GM18909 (cell line): ENCODE data around the gene CFAP300.

ENCODE experiments used
- ATAC-seq: cut with Tn5 transposase; IDR thresholded peaks from one replicate; pipeline ENCODE4 v1.9.1; 2021; ENCODE audit warnings: mild to moderate bottlenecking; ENCODE audit not compliant: unreplicated experiment, poor library complexity

The CFAP300 gene

DNA sequence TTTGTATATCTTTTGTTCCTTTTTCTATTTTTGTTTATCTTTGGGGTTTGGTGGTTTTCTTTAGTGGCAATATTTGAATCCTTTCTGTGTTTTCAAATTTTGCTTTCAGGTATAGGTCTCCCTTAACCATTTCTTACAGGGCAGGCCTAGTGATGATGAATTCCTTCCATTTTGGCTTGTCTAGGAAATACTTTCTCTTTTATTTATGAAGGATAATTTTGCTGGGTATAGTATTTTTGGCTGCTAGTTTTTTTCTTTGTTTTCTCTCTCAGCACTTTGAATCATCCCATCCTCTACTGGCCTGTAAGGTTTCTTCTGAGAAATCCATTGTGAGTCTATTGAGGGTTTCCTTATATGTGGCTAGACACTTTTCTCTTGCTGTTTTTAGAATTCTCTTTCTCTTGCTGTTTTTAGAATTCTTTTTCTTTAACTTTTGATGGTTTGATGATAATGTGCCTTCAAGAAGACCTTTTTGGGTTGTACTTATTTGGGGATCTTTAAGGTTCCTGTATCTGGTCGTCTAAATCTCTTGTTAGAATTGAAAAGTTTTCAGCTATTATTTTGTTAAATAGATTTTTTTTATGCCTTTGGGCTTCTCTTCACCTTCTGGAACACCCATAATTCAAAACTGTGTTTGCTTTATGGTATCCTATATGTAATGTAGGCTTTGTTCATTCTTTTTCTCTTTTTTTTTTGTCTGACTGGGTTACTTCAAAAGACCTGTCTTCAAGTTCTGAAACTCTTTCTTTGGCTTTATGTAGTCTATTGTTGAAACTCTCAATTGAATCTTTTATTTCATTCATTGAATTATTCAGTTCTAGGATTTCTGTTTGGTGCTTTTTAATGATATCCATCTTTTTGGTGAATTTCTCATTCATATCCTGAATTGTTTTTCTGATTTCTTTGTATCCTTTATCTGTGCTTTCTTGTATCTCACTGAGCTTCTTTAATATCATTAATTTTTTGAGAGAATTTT lies 24.5 kb downstream of the CFAP300 start:
- ATAC-seq = no peak

DNA sequence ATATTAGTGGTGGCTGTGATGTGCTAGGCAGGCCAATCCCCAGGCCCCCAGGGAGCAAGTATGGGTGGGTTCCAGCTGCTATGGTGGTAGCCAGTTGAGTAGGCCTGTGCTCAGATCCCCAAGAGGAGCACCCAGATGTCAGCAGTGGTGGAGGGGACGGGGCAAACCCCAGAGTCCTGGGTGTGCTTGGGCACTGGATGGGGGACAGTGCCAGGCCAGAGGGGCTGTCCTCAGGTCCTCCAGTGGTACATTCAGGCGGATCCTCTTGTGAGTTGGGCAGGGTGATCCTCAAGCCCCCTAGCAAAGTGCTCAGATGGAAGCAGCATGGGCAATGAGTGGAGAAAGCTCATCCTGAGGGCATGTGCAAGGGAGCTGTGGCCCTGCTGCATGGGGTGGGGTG lies 26.0 kb downstream of the CFAP300 start:
- no peak for ATAC-seq

DNA sequence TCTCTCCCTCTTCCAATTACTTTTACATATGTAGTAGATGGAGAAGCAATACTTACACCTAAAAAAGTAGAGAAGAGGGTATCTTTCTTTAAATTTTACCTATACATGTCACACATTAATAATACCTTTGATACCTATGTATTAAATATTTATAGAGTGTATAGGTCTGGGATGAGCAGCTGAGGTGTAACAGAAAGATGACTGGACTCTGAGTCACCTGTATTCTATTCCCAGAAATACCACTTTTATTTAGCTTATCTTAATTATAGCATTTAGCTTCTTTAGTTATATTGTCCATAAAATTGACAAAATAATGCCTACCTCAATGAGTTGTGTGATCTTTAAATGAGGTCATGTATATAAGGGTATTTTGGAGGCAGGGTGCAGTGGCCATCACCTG lies 32.4 kb downstream of the CFAP300 start:
- no peak for ATAC-seq

DNA sequence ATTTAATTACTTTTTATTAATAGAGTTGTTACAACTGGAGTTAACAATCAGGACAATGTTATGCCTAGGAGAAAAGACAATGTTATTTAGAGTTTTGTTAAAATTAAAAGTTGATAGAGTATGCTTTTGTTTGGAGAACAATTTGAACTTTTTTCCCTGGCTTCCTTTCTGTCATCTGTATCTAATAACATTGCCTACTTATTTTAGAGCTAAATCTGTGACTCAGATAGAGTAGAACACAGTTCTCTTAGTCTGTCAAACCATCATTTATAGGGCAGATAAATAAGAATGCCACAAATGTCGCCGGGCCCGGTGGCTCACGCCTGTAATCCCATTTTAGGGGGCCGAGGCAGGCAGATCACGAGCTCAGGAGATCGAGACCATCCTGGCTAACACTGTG lies 34.1 kb downstream of the CFAP300 start:
- ATAC-seq = no peak

DNA sequence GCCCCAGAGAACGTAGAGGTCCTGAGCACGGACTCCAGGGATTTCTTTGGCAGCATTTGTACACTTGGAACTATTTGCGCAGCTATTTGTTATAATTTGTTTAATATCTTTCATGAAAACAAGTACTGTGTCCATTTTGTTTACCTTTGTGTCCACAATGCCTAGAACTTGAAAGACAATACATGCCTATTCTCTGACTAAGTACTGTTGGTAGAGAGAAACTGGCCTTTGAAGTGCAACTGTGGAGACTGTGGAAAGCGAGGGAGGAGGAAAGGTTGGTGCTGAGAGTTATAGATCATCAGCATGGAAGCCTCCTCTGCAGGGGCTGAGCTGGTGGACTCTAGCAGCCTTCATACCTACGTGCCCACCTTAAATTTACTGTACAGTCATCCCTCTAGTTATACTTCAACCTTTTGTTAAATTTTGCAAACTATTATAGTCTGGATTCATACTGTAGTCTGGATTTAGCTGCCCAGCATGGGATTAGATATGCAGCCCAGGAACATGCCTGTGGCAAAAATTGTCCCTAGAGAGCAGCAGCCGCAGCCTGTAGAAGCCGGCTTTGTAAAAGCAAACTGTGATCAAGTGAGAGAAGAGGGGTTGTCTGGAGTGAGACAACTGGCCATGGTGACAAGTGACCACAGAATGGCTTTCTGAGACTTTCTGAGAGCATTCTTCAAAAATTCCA lies 38.8 kb downstream of the CFAP300 start:
- ATAC-seq = no peak

DNA sequence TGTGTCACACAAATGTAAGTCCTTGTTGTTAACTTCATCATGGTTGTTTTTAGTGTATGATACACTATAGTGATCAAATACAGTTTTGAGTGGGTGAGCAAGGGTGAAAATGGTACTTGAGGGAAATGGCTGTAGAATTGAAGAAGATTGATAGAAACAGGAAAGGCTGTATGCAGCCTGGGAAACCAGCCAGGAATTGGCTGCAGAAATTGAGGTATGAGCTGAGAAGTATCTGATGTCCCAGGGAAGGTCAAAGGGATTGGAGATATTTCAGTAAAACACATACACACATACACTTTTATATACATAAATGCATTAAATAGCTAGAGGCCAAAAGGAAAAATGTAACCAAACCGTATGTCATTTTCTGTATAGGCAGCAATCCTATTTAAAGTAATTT lies 49.9 kb downstream of the CFAP300 start:
- no peak for ATAC-seq

DNA sequence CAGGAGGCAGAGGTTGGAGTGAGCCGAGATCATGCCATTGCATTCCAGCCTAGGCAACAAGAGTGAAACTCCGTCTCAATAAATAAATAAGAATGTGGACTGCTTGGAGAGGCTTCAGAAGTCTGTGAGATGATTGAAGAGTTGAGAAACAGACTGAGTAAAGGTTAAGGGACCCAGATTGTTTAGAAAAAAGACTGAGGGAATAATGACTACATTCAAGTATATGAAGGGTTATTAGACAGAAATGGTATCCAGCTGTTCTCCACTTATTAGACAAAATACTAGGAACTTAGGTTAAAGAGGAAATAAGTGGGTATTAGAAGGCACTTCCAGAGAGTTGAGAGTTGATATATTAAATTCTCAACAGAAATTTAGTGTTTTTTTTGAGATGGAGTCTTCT lies 52.5 kb downstream of the CFAP300 start:
- no peak for ATAC-seq

DNA sequence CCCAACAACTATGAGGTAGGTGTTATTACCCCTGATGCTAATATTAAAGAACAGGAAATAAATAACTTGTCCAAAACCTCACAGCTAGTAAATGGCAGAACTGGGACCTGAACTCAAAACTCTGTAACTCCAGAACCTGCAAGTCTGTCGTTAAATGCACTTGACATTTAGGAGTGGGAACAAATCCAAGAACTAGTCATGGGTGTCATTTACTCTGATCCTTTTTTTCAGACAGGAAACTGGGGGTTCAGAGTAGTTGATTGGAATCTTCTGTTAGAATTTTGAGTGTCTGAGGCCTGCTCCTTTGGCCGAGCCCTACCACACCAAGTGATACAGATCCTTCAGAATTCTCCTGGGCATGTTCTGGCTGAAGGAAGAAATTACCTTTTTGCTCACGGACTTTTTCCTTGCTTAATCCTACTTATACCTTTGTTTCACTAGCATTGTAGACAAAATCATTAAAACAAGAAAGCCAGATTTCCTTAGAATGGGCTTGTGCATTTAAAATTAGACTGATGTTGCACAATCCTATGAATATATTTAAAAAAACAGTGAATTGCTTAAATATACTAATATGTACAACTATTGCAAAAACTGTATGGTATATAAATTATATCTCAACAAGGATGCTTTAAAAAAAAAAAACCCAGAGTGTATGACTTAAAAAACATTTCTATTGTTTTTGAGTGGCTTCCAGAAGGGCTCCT lies 61.6 kb downstream of the CFAP300 start:
- no peak for ATAC-seq

DNA sequence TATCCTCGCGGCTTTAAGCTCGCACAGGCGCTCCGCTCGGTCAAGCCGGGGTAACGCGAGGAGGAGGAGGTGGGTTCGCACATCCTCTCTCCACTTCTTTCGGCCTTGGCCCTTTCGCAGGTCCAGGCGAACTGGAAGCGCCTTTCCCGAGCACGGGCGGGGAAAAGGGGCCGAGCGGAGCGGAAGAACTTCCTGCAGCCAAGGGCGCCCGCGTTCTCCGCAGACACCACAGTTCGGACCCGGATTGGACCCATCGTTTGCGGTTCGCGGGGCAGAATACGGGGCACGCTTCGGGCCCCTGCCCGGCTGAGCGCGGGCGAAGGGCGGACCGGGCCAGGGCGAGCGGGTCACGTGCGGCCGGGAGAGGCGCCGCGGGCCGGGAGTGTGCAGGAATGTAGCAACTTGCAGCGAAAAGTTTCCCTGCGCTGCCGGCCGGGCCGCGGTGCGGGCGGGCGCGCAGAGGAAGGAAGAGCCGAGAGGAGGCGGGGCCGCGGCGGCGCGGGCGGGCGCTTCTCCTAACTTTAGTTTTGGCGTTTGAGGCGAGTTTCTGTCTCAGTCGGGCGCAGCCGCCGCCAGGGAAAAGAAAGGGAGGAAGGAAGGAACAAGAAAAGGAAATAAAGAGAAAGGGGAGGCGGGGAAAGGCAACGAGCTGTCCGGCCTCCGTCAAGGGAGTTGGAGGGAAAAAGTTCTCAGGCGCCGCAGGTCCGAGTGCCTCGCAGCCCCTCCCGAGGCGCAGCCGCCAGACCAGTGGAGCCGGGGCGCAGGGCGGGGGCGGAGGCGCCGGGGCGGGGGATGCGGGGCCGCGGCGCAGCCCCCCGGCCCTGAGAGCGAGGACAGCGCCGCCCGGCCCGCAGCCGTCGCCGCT lies 62.9 kb downstream of the CFAP300 start, which contains the start of gene YAP1:
Gene YAP1 (plus strand): TSS at position 552 of the 865 bp plus-strand sequence. CDS start 402 bp downstream, outside the sequence.
- peak; percentile 89 for ATAC-seq

DNA sequence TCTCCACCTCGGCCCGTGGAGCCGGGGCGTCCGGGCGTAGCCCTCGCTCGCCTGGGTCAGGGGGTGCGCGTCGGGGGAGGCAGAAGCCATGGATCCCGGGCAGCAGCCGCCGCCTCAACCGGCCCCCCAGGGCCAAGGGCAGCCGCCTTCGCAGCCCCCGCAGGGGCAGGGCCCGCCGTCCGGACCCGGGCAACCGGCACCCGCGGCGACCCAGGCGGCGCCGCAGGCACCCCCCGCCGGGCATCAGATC lies 63.4 kb downstream of the CFAP300 start:
- no peak for ATAC-seq

DNA sequence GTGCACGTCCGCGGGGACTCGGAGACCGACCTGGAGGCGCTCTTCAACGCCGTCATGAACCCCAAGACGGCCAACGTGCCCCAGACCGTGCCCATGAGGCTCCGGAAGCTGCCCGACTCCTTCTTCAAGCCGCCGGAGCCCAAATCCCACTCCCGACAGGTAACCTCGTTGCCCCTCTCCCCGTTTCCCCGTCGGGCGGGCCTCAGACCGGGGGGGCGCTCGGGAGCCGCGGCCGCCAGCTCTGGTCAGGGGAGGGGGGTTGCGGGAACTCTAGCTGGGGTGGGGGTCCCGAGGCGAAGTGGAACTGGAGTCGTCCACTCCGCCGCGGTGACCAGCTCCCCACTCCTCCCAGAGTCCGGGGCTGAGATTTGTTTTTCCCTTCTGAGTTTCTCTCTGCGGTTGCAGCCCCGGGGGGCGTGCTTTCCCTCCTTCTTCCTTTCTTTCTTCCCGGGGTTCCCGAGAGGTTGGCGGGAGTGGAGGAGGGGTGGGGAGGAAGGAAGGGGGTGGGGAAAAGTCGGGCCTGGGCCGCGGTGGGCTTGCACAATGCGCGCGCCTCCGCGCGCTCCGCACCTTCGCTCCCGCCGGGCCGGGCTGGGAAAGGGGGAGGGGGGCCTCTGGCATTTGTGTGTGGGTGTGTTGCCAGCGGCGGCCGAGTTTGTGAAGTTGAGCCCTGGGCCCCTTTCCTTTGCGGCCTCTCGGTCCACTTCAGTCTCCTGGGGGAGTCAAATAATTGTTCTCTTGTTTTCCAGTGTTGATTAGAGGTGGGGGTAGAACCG lies 64.0 kb downstream of the CFAP300 start:
- ATAC-seq = peak; percentile 12

DNA sequence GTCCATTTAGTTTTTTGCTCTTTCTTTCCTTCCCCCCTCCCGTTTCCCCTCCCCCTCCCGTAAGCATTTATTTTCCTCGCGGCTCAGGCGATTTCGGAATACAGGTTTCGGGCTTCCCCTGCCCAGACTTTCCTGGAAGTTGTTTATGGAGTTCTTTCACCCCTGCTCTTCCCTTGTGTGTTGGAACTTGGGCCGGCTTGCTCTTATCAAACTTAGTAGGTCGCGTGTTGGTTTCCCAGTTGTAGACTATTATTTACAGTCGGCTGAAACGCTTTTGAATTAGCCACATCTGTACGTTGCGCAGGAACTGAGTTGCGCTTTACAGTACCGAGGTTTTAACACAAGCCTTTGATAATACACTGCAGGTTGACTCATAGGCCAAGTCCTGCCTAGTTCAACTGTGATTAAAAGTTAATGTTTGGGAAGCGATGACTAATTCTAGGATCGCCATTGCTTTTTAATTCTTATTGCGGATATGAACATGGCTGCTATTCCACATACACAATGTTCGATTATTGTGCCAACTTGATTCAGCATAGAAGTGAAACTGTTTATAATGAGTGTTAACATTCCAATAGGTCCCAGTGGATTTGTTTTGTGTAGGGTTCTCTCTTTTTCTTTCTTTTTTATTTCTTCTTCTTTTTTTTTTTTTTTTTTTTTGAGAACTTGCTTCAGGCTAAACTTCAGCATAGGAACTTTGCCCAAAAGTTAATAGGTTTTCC lies 64.7 kb downstream of the CFAP300 start:
- ATAC-seq = no peak

DNA sequence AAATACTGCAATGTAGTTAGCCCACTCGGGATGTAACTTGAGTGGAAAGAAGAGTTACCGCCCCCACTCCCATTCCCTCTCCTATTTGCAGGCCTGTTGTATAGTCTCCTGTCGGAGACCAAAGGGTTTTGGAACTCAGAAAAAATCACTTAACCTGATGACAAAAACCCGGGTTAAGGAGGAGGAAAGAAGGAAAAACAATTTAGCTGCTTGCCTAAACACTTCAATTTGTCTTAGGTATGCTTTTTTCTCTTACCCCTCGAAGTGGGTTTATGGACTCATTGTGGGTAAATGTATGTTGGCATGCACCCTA lies 65.2 kb downstream of the CFAP300 start:
- ATAC-seq = no peak

DNA sequence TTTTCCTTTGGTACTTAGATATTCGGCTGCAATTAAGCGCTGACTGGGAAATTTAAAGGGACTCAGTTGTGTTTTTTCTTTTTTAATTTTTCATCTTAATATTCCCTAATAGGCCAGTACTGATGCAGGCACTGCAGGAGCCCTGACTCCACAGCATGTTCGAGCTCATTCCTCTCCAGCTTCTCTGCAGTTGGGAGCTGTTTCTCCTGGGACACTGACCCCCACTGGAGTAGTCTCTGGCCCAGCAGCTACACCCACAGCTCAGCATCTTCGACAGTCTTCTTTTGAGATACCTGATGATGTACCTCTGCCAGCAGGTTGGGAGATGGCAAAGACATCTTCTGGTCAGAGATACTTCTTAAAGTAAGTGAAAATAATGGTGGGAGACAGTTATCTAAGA lies 66.8 kb downstream of the CFAP300 start:
- ATAC-seq = no peak

DNA sequence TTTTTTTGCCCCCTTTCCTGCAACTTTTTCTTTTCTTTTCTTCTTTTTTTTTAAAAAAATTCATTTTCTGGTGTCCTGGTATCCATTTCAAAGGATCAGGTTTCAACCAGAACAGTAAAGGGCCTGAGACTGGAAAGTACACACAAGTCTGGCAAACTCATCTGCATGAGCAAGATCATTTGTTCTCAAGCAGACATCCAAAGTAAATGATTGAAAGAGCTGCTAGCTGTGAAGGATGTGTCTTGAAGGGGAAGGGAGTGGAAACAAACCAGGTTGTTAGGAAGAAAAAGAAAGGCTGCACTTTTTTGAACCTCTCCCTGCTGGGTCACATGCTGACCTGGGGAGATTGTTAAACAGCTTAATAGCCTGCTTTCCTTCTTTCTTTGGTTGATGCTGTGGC lies 68.3 kb downstream of the CFAP300 start:
- ATAC-seq = no peak

DNA sequence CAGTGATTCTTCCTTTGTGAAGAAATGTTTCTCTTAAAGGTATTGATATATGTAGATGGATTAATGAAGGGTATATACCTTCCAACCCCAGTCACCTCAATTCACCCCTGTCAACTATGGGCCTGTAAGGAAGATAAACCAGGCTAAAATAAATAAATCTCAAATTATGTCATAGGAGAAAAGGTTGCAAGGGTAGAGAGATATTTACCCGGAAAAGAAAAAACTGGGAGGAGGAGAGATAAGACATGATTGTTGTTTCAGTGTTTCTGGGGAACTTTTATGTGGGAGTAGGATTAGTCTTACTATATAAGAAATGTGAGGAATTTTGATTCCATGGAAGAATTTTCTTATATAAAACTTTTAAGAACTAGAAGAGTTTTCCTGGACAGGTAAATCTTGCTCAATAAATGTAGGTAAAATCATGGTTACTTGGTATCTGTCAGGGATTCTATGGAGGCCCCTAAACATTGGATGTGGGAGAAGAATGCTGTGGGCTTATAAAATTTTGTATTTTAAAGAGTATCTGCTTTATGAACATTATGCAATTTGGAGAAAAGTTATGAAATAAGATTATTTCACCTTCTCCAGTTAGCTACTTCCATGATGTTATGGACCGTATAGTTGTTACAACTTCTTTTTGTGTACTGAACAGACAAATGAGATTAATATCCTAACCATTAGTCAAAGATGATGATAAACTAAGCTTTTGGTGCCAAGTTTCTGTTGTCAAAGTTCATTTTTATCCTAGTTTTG lies 69.4 kb downstream of the CFAP300 start:
- ATAC-seq = no peak

DNA sequence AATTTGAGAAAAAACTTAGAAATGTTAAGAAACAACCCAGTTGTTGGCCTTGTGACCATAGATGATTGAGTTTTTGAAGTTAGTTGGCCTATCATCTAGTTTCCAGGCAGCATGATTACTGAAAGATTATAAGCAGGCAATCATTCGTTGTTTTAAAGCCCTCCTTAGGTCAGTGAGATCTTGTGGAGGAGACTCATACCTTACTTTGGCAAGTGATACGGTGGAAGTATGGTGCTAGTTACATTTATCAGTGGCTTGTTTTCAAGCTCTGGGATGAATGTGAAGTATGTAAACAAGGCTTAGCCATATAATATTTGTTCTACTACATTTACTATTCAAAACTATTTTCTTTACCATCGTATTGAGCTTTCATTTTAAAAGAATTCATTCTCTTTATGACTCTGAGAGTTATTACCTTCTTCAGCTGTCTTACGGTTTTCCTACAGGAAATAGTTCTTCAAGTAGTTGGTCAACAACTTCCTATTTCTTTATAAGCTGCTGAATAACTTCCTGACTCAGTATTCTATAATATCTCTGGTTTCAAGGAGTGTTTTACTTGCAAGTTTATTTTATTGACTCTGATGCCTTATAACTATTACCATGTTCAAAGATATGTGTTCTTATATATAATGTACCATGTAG lies 70.4 kb downstream of the CFAP300 start:
- no peak for ATAC-seq

DNA sequence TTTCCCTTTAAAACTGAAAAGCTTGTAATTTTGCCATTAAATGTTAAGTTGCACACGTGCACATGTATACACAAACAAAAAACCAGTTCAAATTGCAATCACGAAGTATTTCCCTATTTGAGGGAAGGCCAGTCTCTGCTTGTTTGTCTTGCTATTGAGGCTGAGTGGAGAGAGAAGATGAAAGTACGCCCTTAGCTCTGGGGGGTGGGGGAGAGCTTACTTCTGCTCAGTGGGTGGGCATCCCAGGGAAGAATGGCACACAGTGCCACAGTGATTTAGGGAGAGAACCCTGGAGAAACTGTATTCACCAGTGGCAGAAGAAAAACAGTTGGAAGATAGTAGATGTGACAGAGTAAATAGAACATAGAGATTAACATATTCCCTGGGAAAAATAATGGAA lies 71.7 kb downstream of the CFAP300 start:
- ATAC-seq = no peak
